Measurements from ENCODE around the gene C8G. TPM values are rescaled to one million over a fixed set of nuclear protein-coding genes. Genes with fewer than 3 reads are reported as not detected.

Gene C8G
- total and polyA plus RNA-seq, 2 of the 8 experiments (the other 6 are each of a cell fraction or from before 2014, with no cell fraction given), result 0.62 to 0.80 TPM

GRCh38 chr9:136913701-136914438, 31.2 kb upstream of the C8G start:
- no peak for FAIRE-seq
- Histone ChIP-seq H3K14ac (ENCODE audit: insufficient read length) (no peak overlapping the region), H3K79me1 (ENCODE audit: low read depth, low read length) (peaks cover 2% of the 10 kb centered on the region; the same call in 1 of the 2 replicates), H4K5ac (ENCODE audit: insufficient read length, low read depth, low read length) (no peak overlapping the region), H2BK120ac (replicated peaks; ENCODE audit: low read depth, low read length) (no peak overlapping the region), H3K79me2 (ENCODE audit: control insufficient read depth in 1 of 2, insufficient read depth in 2 of 2, low read length in 2 of 2) (no peaks in the 10 kb centered on the region; a peak in 1 of 4 replicates), H3K9ac (replicated peaks in 1 of 4; ENCODE audit: extremely low read depth in 1 of 4, low read depth in 3 of 4, low read length in 3 of 4) (no peak overlapping the region), H3K23ac (ENCODE audit: insufficient read length) (no peak overlapping the region), H2BK5ac (ENCODE audit: low read depth, low read length) (no peak overlapping the region), H2AFZ (ENCODE audit: low read length) (no peak overlapping the region), H3K4me1 (replicated peaks in 1 of 4; ENCODE audit: control insufficient read depth in 3 of 4, insufficient read depth in 4 of 4, low read length in 3 of 4) (no peaks in the 10 kb centered on the region), H3K56ac (replicated peaks; ENCODE audit: insufficient read length, low read depth, low read length) (no peak overlapping the region), H3K23me2 (ENCODE audit: low read depth, low read length) (no peaks in the 10 kb centered on the region), H3K18ac (ENCODE audit: extremely low read depth, low read length) (no peak overlapping the region), H4K20me1 (replicated peaks in 1 of 2; ENCODE audit: control insufficient read depth in 1 of 2, insufficient read depth in 2 of 2, low read length in 2 of 2) (peaks cover 4 to 16% of the 10 kb centered on the region in 2 experiments), H3K4me3 (ENCODE audit: extremely low read depth in 1 of 4, insufficient read depth in 2 of 4, low read depth in 3 of 4, low read length in 4 of 4) (no peak overlapping the region), H4K8ac (ENCODE audit: extremely low read depth, insufficient read depth, low read length) (no peak overlapping the region), H4K91ac (replicated peaks; ENCODE audit: insufficient read length, low read length) (no peak overlapping the region), H2BK20ac (ENCODE audit: low read length) (no peak overlapping the region), H2BK15ac (ENCODE audit: low read length) (no peak overlapping the region), H3K27me3 (replicated peaks in 1 of 4; ENCODE audit: control insufficient read depth in 3 of 4, extremely low read depth in 1 of 4, insufficient read depth in 3 of 4, low read length in 3 of 4) (no peaks in the 10 kb centered on the region), H3K36me3 (ENCODE audit: control insufficient read depth in 2 of 4, insufficient read depth in 4 of 4, low read length in 3 of 4) (peaks cover 12 to 47% (median 30%) of the 10 kb centered on the region in 4 experiments; a peak in 7 of 8 replicates), H2AK5ac (ENCODE audit: low read depth, low read length) (no peak overlapping the region), H3K9me3 (ENCODE audit: insufficient read depth in 2 of 2, low read depth in 1 of 2, low read length in 1 of 2) (no peaks in the 10 kb centered on the region), H3K27ac (ENCODE audit: low read depth, low read length) (no peak overlapping the region), H3K4me2 (ENCODE audit: insufficient read depth in 1 of 2, low read depth in 2 of 2, low read length in 2 of 2) (no peak overlapping the region), H3K4ac (replicated peaks; ENCODE audit: insufficient read length, low read depth, low read length) (no peak overlapping the region), H2BK12ac (ENCODE audit: low read depth, low read length) (no peak overlapping the region)
- DNase-seq (ENCODE audit: low read depth in 1 of 2, low spot score in 2 of 2), result no peak
- POLR2A ChIA-PET (ENCODE audit: partially characterized antibody), result no interaction called here
- CTCF ChIA-PET (ENCODE audit: partially characterized antibody), result interaction anchor here (0.6 kb wide), 1 partner anchor 209 kb away, joined by 4 read pairs; no protein-coding TSS in a partner anchor
- WGBS, 2 experiments (ENCODE audit: extremely low coverage in 1 of 2, insufficient coverage in 1 of 2, insufficient read length in 1 of 2, insufficient replicate concordance in 2 of 2, low coverage in 1 of 2, low lambda C conversion rate in 2 of 2, missing lambda C conversion rate in 1 of 2), result 97% methylated on average over 16 of the region's 17 CpGs; no CpG with 5 or more reads in 1 of the 2 experiments
- TF ChIP-seq NANOG (IDR thresholded peaks at IDR 0.05; ENCODE audit: insufficient read depth, low read depth, low read length, poor library complexity, severe bottlenecking), result no peak
- no peak for TF ChIP-seq CBX8 (IDR thresholded peaks at IDR 0.05; ENCODE audit: borderline replicate concordance, low read depth, low read length)
- no peak for TF ChIP-seq USF2 (IDR thresholded peaks at IDR 0.05; ENCODE audit: low read length)
- no peak for TF ChIP-seq SP4 (IDR thresholded peaks at IDR 0.05; ENCODE audit: low read length)
- no peak for TF ChIP-seq CEBPB (IDR thresholded peaks at IDR 0.05; ENCODE audit: low read depth, low read length)
- TF ChIP-seq CTCF (IDR thresholded peaks at IDR 0.05; ENCODE audit: control extremely low read depth in 1 of 3, insufficient read depth in 1 of 3, low read depth in 1 of 3, low read length in 3 of 3), result no peak
- no peak for TF ChIP-seq SP1 (IDR thresholded peaks at IDR 0.05; ENCODE audit: low read depth, low read length)
- TF ChIP-seq SIX5 (IDR thresholded peaks at IDR 0.05; ENCODE audit: low read depth, low read length), result no peak
- TF ChIP-seq YY1 (IDR thresholded peaks at IDR 0.05; ENCODE audit: low read depth, low read length), result no peak
